Stimulated activated CD4-positive, alpha-beta T cell treated with anti-CD3 and anti-CD28 coated beads, Interleukin-4, amount 100 ng/mL, for 4 hours (primary cell): ENCODE results near the gene ST6GALNAC3.
"Not testable (repeated sequence)": the region's sequence is repeated elsewhere in the genome, so short reads cannot be mapped to it uniquely, and the experiment has no call there.

Experiments used
- DNase-seq, 2 experiments: peaks; one replicate each; pipeline ENCODE4 v3.0.0-alpha.2; 2020

ST6GALNAC3 gene

DNA sequence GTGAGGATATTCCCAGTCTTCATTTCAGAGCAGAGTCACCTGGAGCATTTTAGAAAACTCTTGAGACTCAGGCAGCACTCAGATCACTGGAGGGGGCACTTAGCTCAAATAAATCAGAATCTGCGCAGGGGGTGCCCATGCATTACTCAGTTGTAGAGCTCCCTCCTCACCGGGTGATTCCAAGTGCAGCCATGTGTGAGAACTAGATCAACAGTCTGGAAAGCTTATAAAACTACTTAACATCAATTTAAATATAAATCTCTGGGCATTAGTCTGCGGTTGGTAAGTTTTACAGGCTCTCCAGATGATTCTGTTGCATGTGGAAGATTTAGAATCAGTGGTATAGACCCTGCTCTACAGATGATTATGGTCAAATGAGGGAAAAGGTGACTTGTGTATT lies 128.6 kb downstream of the ST6GALNAC3 start:
- no peak for DNase-seq

- no peak for DNase-seq
Measured at GRCh38 chr1:76209238-76209637, 134.7 kb downstream of the ST6GALNAC3 start.

DNA sequence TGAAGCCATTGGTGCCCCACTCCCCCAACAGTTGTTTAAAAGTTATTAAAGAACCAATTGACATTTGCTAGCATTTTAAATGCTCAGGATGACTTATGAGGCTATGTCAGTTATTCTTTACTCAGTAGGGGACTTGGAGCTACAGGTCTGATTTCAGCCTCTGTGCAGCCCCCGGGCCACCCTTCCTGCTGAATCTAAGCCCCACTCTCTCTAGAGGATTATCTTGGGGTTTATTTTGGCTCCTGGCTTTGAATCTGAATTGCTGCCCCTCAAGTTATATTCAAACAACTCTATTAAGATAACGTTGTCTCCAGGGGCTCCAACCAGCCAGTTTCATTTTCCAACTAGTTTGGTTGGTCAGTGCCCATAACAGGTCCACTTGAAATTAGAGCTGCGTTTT lies 135.1 kb downstream of the ST6GALNAC3 start:
- no peak for DNase-seq

DNA sequence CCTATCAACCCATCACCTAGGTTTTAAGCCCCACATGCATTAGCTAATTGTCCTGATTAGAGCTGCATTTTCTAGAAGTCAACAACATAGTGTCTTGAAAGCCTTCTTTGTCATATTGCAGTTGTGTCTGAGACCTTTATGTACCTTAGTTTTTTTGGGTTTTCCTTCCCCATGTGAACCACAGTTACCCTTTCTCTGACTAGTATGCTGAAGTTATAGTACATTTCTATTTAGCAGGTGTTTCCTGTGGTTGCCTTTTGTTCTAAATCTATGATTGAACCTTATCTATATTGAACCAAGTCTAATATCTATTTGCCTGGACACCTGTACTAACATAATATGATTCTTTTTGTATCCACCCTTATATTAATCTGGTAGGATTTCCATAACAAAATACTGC lies 135.6 kb downstream of the ST6GALNAC3 start:
- DNase-seq = no peak

DNA sequence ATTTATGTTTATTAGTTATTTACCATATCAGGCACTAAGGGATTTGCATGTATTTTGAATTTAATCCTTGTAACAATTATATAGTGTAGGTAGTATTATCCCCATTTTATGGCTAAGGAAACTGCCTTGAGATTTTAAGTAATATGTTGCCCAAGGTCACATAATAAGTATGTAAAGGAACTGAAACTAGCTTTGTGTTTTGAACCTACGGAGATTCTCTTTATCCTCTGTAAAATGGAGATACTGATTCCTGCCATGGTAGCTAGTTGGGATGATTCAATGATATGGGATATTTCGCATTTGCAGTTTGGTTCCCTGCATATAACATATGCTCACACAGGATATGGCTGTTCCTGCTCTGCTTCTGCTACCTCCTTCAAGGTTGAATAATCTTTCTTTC lies 144.3 kb downstream of the ST6GALNAC3 start:
- DNase-seq = no peak

DNA sequence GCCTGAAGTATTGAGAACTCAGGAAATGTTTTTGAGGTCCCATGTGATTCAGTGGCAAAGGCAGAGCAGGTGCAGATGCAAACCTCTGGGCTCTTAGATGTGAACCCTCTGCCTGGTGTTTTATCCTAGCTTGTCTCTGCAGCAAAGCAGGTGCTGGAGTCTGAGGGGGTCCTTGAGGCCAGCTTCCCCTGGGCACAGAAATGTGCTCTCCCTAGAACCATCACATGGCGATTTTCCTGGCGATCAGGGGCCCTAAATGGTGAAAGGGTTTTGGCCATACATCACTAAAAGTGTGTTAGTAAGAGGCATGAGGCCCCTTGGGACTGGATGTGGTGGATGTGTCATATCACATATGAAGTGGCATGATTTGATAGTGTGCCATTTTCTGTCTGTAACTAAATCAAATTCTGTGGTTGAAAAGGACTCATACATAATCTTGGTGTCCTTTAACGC lies 144.8 kb downstream of the ST6GALNAC3 start:
- DNase-seq = no peak

- no peak for DNase-seq
Measured at GRCh38 chr1:76224752-76225151, 150.2 kb downstream of the ST6GALNAC3 start.

GRCh38 chr1:76225526-76225925 lies 151.0 kb downstream of the ST6GALNAC3 start:
- no peak for DNase-seq

DNA sequence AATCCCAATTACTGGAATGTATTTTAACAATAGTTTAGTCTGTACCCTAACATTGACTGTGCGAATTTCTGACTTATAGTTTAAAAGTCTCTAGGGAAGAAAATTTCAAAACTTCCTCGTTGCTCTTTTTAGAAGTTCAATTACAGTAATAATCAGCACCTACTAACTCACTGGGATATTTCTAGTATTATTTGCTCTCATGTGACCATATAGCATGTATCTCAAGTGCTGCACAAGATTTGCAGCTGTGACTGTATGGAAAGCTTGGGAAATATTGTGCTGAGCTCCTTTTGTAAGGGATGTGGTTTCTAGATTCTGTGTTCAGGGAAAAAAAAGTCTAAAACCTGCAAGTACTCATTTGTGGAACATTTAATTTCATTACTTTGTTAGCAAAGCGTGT lies 153.1 kb downstream of the ST6GALNAC3 start:
- no peak for DNase-seq

GRCh38 chr1:76229279-76230005 lies 154.9 kb downstream of the ST6GALNAC3 start:
- DNase-seq = no peak

- no peak for DNase-seq
Measured at GRCh38 chr1:76230842-76231281, 156.3 kb downstream of the ST6GALNAC3 start.

GRCh38 chr1:76231320-76231719 lies 156.8 kb downstream of the ST6GALNAC3 start:
- DNase-seq = no peak

DNA sequence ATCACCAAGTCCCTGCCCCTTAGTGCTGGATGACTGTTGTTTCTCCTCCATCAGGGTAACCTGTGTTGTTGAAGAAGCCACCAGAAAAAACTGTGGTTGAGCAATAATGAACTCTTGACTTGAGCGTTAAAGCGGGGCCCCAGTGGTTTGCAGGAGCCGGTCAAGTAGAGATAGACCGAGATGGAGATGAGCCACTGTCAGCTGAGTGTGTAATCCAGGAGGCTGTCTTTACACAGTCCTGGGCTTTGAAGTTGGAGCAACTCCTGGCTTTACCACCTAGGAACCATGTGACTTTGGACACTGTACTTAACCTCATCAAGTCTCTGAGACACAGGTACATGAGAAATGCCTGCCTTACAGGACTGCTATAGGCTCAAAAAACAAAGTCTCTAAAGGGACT lies 158.1 kb downstream of the ST6GALNAC3 start:
- no peak for DNase-seq

GRCh38 chr1:76234061-76234460 lies 159.5 kb downstream of the ST6GALNAC3 start:
- no peak for DNase-seq

DNA sequence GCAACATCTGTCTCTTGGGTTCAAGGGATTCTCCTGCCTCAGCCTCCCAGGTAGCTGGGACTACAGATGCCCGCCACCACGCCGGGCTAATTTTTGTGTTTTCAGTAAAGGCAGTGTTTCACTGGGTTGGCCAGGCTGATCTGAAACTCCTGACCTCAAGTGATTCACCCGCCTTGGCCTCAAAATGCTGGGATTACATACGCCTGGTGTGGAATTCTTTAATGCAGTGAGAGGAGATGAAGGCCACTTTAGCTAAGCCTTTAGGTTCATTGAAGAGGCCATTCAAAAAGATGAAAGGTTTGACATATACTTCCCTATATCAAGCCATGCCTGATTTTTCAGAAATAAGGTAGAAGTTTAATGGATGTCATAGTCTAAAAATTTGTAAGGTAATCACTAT lies 162.7 kb downstream of the ST6GALNAC3 start:
- DNase-seq = no peak

- DNase-seq = no peak
Measured at GRCh38 chr1:76238094-76238628, 163.6 kb downstream of the ST6GALNAC3 start.

DNA sequence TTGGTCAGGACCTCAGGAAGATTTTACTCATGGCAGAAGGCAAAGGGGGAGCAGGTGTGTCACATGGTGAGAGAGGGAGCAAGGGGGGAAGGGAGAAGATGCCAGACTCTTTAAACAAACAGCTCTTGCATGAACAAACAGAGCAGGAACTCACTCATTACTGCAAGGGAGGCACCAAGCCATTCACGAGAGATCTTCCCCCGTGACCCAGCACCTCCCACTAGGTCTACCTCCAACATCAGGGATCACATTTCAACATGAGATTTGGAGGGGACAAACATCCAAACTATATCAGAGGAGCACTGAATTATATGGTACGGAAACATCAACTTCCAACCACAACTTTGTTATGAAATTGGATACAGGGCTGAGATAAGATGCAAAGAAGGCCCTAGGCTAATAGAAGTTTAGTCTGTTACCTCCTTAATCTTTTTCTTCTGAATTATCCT lies 164.9 kb downstream of the ST6GALNAC3 start:
- no peak for DNase-seq

DNA sequence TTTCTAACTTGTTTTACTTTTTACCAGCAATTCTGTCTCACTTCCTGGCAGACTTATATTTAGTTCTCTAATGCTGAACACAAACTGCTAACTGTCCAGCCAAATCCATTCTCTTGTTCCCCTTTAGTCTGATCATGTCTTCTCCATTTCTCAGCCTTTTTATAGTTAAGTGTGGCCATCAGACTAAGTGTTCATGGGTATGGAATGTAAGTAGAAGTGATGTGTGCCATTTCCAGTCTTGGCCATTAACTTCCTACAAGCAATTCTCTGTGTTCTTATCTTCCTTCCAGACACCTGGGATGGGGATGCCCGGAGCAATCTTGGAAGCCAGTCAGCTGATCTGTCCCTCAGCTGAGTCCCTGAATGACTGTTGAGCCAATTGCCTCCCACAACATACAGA lies 165.8 kb downstream of the ST6GALNAC3 start:
- no peak for DNase-seq

DNA sequence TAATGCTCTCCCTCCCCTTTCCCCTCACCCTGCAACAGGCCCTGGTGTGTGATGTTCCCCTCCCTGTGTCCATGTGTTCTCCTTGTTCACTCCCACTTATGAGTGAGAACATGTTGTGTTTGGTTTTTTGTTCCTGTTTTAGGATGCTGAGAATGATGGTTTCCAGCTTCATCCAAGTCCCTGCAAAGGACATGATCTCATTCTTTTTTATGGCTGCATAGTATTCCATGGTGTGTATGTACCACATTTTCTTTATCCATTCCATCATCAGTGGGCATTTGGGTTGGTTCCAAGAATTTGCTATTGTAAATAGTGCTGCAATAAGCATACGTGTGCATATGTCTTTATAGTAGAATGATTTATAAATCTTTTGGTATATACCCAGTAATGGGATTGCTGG lies 168.0 kb downstream of the ST6GALNAC3 start:
- DNase-seq = not testable (repeated sequence)

GRCh38 chr1:76247261-76247852 lies 172.8 kb downstream of the ST6GALNAC3 start:
- DNase-seq = no peak

- DNase-seq = no peak
Measured at GRCh38 chr1:76250271-76250670, 175.7 kb downstream of the ST6GALNAC3 start.

DNA sequence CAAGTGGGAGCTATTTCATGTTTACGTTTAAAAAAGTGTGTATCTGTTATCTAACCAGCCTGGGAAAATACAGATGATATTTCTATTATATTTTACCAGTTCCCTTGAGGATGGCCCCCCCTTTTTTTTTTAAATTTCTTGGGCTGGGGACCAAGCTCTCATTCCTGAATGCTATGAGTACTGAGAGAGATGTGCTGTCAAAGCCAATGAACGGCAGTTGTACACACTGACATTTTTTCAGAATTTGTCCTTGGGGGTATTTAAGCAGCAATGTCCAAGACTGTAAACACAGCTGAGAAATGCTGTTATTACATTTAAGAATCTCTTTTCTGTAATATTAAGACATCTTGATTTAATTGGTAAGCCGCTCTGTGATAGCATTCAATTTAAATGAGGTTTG lies 177.9 kb downstream of the ST6GALNAC3 start:
- DNase-seq = no peak

- peak in 1 of 2 experiments; percentile 49 for DNase-seq
Measured at GRCh38 chr1:76254104-76255030, 179.8 kb downstream of the ST6GALNAC3 start.
